HFFc6 (cell line): ENCODE measurements around the gene KCNQ1OT1. TPM values are rescaled to one million over a fixed set of nuclear protein-coding genes. Genes with fewer than 3 reads are reported as not detected.

Source experiments
- DNase-seq: peaks from one replicate; pipeline ENCODE4 v3.0.0-alpha.2; 2018
- H3K27ac Mint-ChIP-seq: 2 replicates; pipeline ENCODE4 v1.8.0; 2020; ENCODE audit warnings: mild to moderate bottlenecking, mixed read lengths
- H3K27me3 Mint-ChIP-seq: 2 replicates; pipeline ENCODE4 v1.8.0; 2021; ENCODE audit warnings: mild to moderate bottlenecking, moderate library complexity, mixed read lengths; ENCODE audit not compliant: insufficient read depth
- H3K36me3 Mint-ChIP-seq: 2 replicates; pipeline ENCODE4 v1.8.0; 2021; ENCODE audit warnings: low read depth, mixed read lengths
- H3K4me1 Mint-ChIP-seq: 2 replicates; pipeline ENCODE4 v1.8.0; 2020; ENCODE audit warnings: low read depth, mixed read lengths
- H3K4me3 Mint-ChIP-seq: 2 replicates; pipeline ENCODE4 v1.8.0; 2020; ENCODE audit warnings: mild to moderate bottlenecking, moderate library complexity, mixed read lengths
- H3K9me3 Mint-ChIP-seq: 2 replicates; pipeline ENCODE4 v1.8.0; 2020; ENCODE audit warnings: mild to moderate bottlenecking, mixed read lengths
- CTCF ChIP-seq: fragments of 200-600 bp; sonication (generic); IDR thresholded peaks from 2 replicates; pipeline ENCODE4 v1.5.0; 2021; ENCODE audit warnings: antibody characterized with exemption, mild to moderate bottlenecking
- total RNA-seq, 6 experiments: library from RNA; stranded (reverse); fragmentation: NEBNext Ultra II Directional; extraction: Animal tissue kit (Norgen Biotek cat#: 25700); gene quantifications; 2 replicates in 1 of 6; 3 replicates in 5 of 6; pipeline ENCODE4 v1.2.3, GENCODE V29; 2021

The KCNQ1OT1 gene
- total RNA-seq, 6 experiments from 2014 or later, result 0.41 to 0.76 (median 0.43) TPM

- no peak overlapping the region for H3K4me3 Mint-ChIP-seq
- H3K9me3 Mint-ChIP-seq, result no peaks in the 10 kb centered on the region
- TF ChIP-seq CTCF, result no peak
- H3K27ac Mint-ChIP-seq, result no peak overlapping the region
- peaks cover 27% of the 10 kb centered on the region for H3K4me1 Mint-ChIP-seq
- no peaks in the 10 kb centered on the region for H3K36me3 Mint-ChIP-seq
- peaks cover 8% of the 10 kb centered on the region for H3K27me3 Mint-ChIP-seq
- DNase-seq, result no peak
Measured at GRCh38 chr11:2738551-2739431, 39.0 kb upstream of the KCNQ1OT1 start.

- H3K4me3 Mint-ChIP-seq, result no peak overlapping the region
- DNase-seq, result no peak
- no peaks in the 10 kb centered on the region for H3K9me3 Mint-ChIP-seq
- H3K36me3 Mint-ChIP-seq, result no peaks in the 10 kb centered on the region
- no peak overlapping the region for H3K27ac Mint-ChIP-seq
- TF ChIP-seq CTCF, result no peak
- H3K27me3 Mint-ChIP-seq, result peaks cover 11% of the 10 kb centered on the region
- H3K4me1 Mint-ChIP-seq, result peaks cover 27% of the 10 kb centered on the region
Measured at GRCh38 chr11:2737866-2738265, 38.1 kb upstream of the KCNQ1OT1 start.

GRCh38 chr11:2737226-2737590 is 37.4 kb upstream of the KCNQ1OT1 start:
- no peaks in the 10 kb centered on the region for H3K36me3 Mint-ChIP-seq
- no peak overlapping the region for H3K4me3 Mint-ChIP-seq
- H3K4me1 Mint-ChIP-seq, result peaks cover 27% of the 10 kb centered on the region
- DNase-seq, result no peak
- TF ChIP-seq CTCF, result no peak
- H3K9me3 Mint-ChIP-seq, result no peaks in the 10 kb centered on the region
- no peak overlapping the region for H3K27ac Mint-ChIP-seq
- H3K27me3 Mint-ChIP-seq, result peaks cover 11% of the 10 kb centered on the region

GRCh38 chr11:2736577-2737225 is 36.9 kb upstream of the KCNQ1OT1 start:
- H3K9me3 Mint-ChIP-seq, result no peaks in the 10 kb centered on the region
- no peak for DNase-seq

GRCh38 chr11:2735053-2735589 is 35.3 kb upstream of the KCNQ1OT1 start:
- no peak for TF ChIP-seq CTCF
- Mint-ChIP-seq H3K4me1 (peaks cover 12% of the 10 kb centered on the region; the same call in 1 of the 2 replicates), H3K36me3 (no peaks in the 10 kb centered on the region), H3K9me3 (no peaks in the 10 kb centered on the region), H3K4me3 (no peak overlapping the region), H3K27ac (no peak overlapping the region), H3K27me3 (peaks cover 20% of the 10 kb centered on the region)
- DNase-seq, result no peak

More at GRCh38 chr11:2736577-2737225, 36.9 kb upstream of the KCNQ1OT1 start:
- peaks cover 22% of the 10 kb centered on the region for H3K4me1 Mint-ChIP-seq
- H3K27me3 Mint-ChIP-seq, result peaks cover 14% of the 10 kb centered on the region
- no peak overlapping the region for H3K4me3 Mint-ChIP-seq
- TF ChIP-seq CTCF, result no peak
- H3K36me3 Mint-ChIP-seq, result no peaks in the 10 kb centered on the region
- no peak overlapping the region for H3K27ac Mint-ChIP-seq
